Adrenal gland (tissue), 5 donors: ENCODE measurements around the gene LGALS13.

Source experiments
- CTCF ChIP-seq, 6 experiments: fragments of 450-650 bp in 4 of 6; fragments of 200-600 bp in 2 of 6; sonication (generic) in 1 of 6; IDR thresholded peaks; 1 replicate in 5 of 6; 2 replicates in 1 of 6; pipeline versions ENCODE4 v1.5.1 to v1.8.0; 2016 to 2021; ENCODE audit warnings: antibody characterized with exemption in 6 of 6, mild to moderate bottlenecking in 2 of 6, moderate library complexity in 1 of 6
- POLR2A ChIP-seq, 2 donors: fragments of 450-650 bp; IDR thresholded peaks; one replicate each; pipeline ENCODE4 v1.6.1; 2017; ENCODE audit warnings: antibody characterized with exemption in 2 of 2, mild to moderate bottlenecking in 2 of 2, moderate library complexity in 1 of 2
- donor health status: DM: no; HTN: no; CAD: no.

GRCh38 chr19:39588066-39588465 is 14.3 kb upstream of the LGALS13 start:
- TF ChIP-seq CTCF (IDR thresholded peaks at IDR 0.05), result no peak
- no peak for TF ChIP-seq POLR2A (IDR thresholded peaks at IDR 0.05)
